Stomach (tissue), 4 donors: Measurements from ENCODE around the gene VPS8.

Source experiments
- CTCF ChIP-seq, 7 experiments: fragments of 450-650 bp in 4 of 7; fragments of 200-600 bp in 3 of 7; sonication (generic) in 3 of 7; IDR thresholded peaks; one replicate each; pipeline ENCODE4 v1.5.1; 2016 to 2019; ENCODE audit warnings: antibody characterized with exemption in 7 of 7, control low read depth in 2 of 7, mild to moderate bottlenecking in 1 of 7
- POLR2A ChIP-seq, 4 donors: fragments of 450-650 bp; IDR thresholded peaks; one replicate each; pipeline ENCODE4 v1.6.1; 2016; ENCODE audit warnings: antibody characterized with exemption in 4 of 4, control low read depth in 2 of 4, mild to moderate bottlenecking in 1 of 4, moderate library complexity in 1 of 4

- no peak for TF ChIP-seq POLR2A (IDR thresholded peaks at IDR 0.05)
- no peak for TF ChIP-seq CTCF (IDR thresholded peaks at IDR 0.05)
These were observed 47.8 kb upstream of the VPS8 start for GRCh38 chr3:184764191-184764590.
